Lower leg skin (tissue), 4 donors: ENCODE data around the gene NT5DC1. TPM values are rescaled to one million over a fixed set of nuclear protein-coding genes. Genes with fewer than 3 reads are reported as not detected.

Experiments
- DNase-seq, 2 donors: peaks; one replicate each; pipeline ENCODE4 v3.0.0-alpha.2; 2019; ENCODE audit warnings: low spot score in 2 of 2
- H3K4me3 ChIP-seq: fragments of 200-600 bp; sonication (generic); 2 replicates; pipeline ENCODE4 v1.5.1; 2017; ENCODE audit warnings: mild to moderate bottlenecking, low read depth; ENCODE audit not compliant: poor library complexity, severe bottlenecking
- CTCF ChIP-seq, 3 donors: fragments of 450-650 bp; IDR thresholded peaks; one replicate each; pipeline ENCODE4 v1.5.1; 2016; ENCODE audit warnings: antibody characterized with exemption in 3 of 3, mild to moderate bottlenecking in 3 of 3, moderate library complexity in 2 of 3
- POLR2A ChIP-seq, 2 donors: fragments of 450-650 bp; IDR thresholded peaks; one replicate each; pipeline ENCODE4 v1.6.1; 2016 to 2017; ENCODE audit warnings: antibody characterized with exemption in 2 of 2, mild to moderate bottlenecking in 1 of 2, moderate library complexity in 1 of 2
- WGBS, 2 donors: methylation state at CpG; one replicate each; pipeline ENCODE4 v1.1.5; 2018; 5-methylcytosine and 5-hydroxymethylcytosine counted together
- intact Hi-C: fragments of 100-400 bp; cut with DNase I; formaldehyde crosslinking; loops from one replicate; pipeline ENCODE4 v1.15.0; 2023; ENCODE audit warnings: low total_unique reads
- total RNA-seq, 4 donors: library from RNA; depleted of rRNA; stranded (reverse); fragments of >200 nt; gene quantifications; one replicate each; pipeline ENCODE4 v1.1.0, GENCODE V29; 2016

NT5DC1 gene
- total RNA-seq, 4 donors from 2014 or later, result 7.7 to 25.0 (median 12.3) TPM

- 92 to 94% methylated on average over 1 of the region's 1 CpG for WGBS, 2 donors
- no peak for DNase-seq
- no peak overlapping the region for H3K4me3 ChIP-seq
- TF ChIP-seq CTCF (IDR thresholded peaks at IDR 0.05) (no peak), POLR2A (IDR thresholded peaks at IDR 0.05) (no peak)
- intact Hi-C loops, result no loop called here
Observed at GRCh38 chr6:116136373-116136772, 35.7 kb downstream of the NT5DC1 start.

- 84 to 94% methylated on average over 5 of the region's 5 CpGs for WGBS, 2 donors
- H3K4me3 ChIP-seq, result no peak overlapping the region
- no peak for DNase-seq
- no peak for TF ChIP-seq CTCF (IDR thresholded peaks at IDR 0.05)
- TF ChIP-seq POLR2A (IDR thresholded peaks at IDR 0.05), result no peak
- intact Hi-C loops, result no loop called here
Observed at GRCh38 chr6:116136933-116137340, 36.3 kb downstream of the NT5DC1 start.

GRCh38 chr6:116139917-116140316 is 39.3 kb downstream of the NT5DC1 start:
- no peak overlapping the region for H3K4me3 ChIP-seq
- intact Hi-C loops, result no loop called here
- DNase-seq, result no peak
- TF ChIP-seq POLR2A (IDR thresholded peaks at IDR 0.05) (no peak), CTCF (IDR thresholded peaks at IDR 0.05) (no peak)
- 91 to 97% methylated on average over 4 of the region's 4 CpGs for WGBS, 2 donors

- TF ChIP-seq CTCF (IDR thresholded peaks at IDR 0.05) (no peak), POLR2A (IDR thresholded peaks at IDR 0.05) (no peak)
- intact Hi-C loops, result no loop called here
- WGBS, 2 donors, result 63 to 68% methylated on average over 3 of the region's 3 CpGs
- no peak overlapping the region for H3K4me3 ChIP-seq
- no peak for DNase-seq
Observed at GRCh38 chr6:116144605-116145004, 44.0 kb downstream of the NT5DC1 start.

- intact Hi-C loops, result no loop called here
- 82 to 84% methylated on average over 4 of the region's 4 CpGs for WGBS, 2 donors
- TF ChIP-seq CTCF (IDR thresholded peaks at IDR 0.05) (no peak), POLR2A (IDR thresholded peaks at IDR 0.05) (no peak)
- DNase-seq, result no peak
- no peak overlapping the region for H3K4me3 ChIP-seq
Observed at GRCh38 chr6:116145803-116146675, 45.4 kb downstream of the NT5DC1 start.
